NCI-H2171 treated with DMSO at 0.1 percent for 48 hours (cell line): Measurements from ENCODE around the gene RGL1.

ENCODE experiments used
- DNase-seq: peaks from one replicate; lab custom pipeline; 2025; lab: John Stamatoyannopoulos, UW

RGL1 gene

DNA sequence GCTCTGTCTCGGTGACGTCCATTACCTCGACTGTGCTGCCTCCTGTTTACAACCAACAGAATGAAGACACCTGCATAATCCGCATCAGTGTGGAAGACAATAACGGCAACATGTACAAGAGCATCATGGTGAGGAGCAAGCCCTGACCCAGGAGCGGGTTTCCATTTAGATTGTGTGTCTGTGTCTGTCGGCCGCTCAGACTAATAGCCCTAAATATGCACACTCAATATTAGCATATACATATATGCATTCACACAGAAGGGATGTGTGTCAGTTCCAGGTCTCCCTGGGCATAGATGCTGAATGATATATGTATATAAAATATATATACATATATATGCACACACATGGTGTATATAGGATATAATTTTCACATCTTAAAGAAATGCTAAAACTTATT lies 111.7 kb downstream of the RGL1 start:
- DNase-seq = no peak

DNA sequence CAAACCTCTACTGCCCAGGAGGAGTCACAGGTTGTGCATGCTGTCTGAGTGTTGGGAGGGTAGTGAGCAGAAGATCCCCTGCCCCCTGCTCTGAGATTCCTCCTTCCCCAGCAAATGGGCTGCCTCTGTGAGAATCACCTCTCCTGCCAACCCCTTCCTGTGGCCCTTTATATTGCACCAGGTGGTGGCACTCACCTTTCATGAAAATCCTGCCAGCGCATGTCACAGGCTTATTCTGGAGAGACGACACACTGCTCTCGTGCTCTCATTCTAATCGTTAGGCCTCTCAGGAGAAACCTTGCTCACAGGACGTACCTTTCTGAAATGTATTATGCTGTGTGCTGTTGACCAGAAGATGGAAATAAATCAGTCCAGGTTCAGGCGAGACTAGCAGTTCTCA lies 113.7 kb downstream of the RGL1 start:
- DNase-seq = peak; percentile 47

DNA sequence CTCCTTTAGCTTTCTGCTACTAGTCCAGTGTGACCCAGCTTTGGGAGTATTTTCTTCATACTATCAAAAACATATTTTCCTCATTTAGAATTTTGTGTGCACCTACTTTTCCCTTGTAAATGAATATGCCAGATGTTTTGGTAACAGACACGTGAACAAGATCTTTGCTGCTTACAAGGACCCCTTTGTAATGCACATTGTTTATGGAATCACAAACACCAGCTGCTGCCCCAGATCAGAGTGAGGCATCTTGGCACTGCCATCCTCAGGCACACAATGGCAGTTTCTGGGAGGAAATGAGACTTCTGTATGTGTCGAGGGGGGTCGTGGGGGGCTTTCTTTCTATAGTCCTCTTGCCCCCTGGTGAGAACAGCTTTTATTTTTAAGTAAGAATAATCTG lies 115.7 kb downstream of the RGL1 start:
- DNase-seq = peak; percentile 88

DNA sequence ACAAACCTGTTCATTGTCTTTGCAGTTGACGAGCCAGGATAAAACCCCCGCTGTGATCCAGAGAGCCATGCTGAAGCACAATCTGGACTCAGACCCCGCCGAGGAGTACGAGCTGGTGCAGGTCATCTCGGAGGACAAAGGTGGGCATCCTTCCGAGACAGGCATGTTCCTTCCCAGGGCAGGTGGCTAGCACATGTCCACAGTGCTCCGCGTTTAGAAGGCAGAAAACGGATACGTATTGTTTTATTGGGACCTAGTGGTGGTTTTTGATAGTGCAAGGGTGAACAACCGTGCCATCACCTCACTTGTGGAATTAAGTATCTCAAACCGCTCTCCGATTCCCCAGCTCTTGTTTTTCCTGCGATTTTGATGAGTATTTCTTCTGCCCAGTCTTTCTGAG lies 117.3 kb downstream of the RGL1 start:
- DNase-seq = no peak

DNA sequence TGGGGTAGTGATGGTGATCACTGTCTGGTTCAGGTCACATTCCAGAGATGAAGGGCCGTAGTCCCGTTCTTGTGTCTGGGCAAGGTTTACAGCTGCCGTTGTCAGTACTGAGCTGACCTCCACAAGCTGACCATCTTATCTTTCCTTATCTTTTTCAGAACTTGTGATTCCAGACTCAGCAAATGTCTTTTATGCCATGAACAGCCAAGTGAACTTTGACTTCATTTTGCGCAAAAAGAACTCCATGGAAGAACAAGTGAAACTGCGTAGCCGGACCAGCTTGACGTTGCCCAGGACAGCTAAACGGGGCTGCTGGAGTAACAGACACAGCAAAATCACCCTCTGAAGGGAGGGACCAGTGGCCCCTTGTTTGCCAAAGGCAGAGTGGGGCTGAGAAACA lies 121.0 kb downstream of the RGL1 start:
- DNase-seq = no peak

DNA sequence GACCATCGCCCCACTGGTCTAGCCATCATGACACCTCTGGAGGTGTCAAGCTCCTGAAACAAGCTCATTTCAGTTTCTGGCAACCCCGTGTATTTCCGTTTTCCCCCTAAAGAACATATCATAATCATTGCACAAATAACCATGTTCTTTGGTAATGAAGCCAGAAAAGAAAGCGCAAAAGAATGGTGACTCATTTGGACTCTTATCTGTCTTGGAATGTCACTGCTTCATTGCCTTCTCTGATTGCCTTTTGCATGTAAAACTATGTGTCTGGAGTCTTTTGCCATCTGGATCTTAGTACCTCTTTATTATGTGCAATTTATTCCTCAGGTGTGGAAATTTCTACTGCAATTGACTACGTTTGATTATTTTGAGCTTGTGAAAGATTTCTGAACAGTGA lies 122.1 kb downstream of the RGL1 start:
- DNase-seq = no peak

DNA sequence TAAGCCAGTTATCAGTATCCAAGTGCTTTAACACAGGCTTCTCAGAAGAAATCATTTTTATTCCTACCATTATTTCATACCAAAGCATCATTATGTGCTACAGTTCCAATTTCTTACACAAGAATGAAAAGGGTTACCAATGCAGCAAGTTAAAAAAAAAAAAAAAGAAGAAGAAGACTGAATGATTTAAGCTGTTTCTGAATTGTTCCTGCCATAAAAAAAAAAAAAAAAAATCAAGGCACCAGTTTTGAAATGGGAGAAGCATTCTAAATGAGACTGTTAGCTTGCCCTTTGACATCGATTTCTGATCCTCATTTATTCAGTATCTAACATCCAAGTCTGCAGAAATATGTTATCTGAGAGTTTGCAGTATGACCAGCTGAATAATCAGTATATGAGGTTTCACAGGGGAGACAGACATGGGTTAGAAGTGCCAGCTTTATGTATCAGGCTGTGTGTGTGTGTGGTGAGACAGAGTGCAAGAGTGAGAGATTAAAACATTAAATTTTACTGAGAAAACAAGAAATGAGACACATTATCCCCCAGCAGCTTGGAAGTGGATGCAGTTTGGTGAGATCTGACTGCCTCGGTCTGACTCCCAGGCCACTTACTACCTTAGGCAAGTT lies 126.8 kb downstream of the RGL1 start:
- DNase-seq = peak; percentile 82

DNA sequence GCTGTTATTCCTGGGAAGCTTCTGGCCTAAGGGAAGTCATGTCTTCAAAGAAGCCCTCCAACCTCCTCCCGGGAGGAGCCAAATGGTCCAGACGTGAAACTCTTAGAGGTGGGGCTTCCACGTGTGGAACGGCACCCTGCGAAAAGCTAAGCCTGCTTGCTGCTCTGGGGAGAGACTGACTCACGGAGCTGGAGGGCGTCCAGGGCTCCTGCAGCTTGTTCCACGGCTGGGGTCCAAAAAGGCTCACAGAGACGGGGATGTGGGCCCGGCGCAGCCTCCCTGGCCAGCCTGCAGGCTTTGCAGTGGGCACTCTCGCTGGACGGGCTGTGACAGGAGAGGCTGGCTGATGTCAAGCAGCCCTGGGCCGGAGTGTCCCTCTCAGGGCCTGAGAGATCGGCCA lies 127.5 kb downstream of the RGL1 start:
- DNase-seq = peak; percentile 27

DNA sequence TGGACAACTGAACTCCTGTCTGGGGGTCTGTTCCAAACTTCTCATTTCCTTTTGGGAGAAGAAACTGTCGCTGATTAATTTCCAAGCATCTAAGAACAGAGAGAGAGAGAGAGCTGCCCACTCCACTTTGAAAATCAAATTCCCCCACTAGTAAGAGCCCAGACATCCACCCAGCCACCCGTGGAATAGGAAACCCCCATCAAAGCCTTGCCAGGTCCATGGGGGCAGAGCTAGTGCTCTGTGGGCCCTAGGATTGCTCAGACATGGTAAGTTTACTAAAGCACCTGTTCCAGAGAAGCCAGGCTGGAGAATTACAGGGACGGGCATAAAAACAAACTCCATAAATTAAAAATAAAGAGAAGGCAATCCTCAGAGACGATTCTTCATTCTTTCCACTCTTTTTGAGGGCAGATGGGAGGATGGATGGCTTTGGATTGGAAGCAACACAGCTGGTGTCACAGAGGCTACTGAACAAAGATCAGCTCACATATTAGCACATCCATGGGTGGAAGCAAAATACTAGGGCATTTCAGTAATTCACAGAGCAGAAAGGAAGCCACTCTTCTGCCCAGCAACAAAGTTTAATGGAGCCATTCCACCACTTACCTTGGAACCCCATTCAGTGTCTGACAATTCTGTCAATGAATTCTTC lies 128.7 kb downstream of the RGL1 start:
- DNase-seq = no peak

DNA sequence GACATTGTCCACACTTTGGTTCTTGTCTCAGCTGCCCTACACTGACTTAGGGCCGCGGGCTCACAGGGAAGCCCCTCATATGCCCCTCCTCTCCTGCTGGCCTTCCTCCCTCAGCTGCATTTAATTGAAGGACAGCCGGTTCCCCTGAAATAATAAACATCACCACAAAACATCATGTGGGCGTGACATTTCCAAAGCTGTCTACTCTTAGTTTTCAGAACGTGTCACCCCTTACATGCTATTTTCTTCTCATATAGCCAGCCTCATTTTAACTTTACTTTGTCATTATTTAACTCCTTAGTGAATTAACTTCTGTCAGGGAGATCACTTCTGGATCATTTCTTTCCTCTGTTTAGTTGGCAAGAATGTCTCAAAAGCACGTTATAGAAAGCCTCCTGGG lies 129.4 kb downstream of the RGL1 start:
- no peak for DNase-seq

DNA sequence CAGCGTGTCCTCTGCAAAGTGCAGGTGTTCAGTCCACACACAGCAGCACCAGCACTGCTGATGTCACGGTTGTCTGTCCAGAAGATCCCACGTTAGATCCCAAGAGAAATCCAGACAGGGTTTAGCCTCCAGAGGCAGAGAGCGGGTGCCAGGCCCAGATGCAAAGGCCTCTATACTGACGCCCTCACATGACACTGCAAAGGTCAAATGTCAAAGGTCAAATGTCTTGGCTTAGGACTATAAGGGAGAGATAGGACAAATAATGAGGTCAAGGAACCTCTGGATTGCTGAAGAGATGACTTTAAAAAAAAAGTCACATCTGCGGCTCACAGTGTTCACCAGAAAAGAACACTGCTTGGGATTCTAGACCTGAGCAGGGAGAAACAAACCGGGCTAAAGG lies 131.1 kb downstream of the RGL1 start:
- DNase-seq = no peak

DNA sequence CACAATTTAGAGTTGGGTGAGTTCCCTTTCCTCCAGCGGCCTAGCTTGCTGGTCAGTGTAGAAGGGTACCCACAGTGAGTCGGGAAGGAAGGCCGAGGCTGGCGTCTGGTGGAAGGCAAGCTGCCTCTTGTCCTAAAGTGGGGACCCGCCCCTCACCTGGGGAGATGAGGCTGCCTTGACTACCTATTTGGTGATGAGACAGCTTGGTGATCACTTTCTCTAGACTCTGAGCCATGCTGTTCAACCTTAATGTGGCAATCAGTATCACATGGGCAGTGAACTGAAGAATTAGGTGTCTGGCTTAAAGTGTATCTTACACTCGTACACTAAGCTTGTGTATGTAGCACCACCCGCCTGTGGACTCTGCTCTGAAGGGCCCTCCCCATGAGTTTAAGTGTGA lies 131.9 kb downstream of the RGL1 start:
- no peak for DNase-seq

DNA sequence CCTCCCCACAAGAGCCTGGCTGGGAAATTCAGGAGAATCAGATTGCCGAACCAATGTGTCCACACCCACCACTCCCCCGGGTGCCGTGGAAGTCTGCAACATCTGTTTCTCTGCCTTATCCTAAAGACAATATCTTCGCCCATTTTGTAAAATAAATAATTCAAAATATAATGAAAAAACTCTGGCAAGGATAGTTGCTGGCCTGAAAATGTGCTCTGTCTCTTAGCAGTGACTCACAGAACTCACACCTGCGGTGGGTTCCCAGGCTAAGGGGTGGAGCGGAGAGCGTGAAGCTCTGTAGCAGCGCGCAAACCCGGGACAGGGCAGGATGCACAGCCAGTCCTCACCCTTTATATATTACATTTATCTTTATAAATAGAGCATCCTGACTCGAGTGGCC lies 132.7 kb downstream of the RGL1 start:
- peak; percentile 7 for DNase-seq

DNA sequence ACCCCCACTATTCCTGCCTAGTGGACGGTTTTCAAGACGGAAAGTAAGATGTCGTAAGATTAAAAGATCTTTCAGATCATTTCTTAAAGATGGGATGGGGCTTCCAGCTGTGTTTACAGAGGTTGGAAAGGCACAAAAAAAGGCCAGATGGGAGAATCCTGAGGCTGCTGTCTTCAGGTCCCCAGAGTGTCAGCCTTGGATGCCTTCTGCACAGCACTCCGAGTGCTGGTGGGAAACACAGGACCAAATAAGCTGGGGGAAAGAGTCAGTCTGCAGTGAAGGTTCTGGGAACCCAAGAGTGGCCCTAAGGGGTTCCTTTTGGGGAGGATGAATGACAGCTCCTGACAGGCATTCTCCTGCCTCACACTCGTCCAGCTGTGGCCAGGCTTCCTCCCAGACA lies 136.1 kb downstream of the RGL1 start:
- peak; percentile 54 for DNase-seq

DNA sequence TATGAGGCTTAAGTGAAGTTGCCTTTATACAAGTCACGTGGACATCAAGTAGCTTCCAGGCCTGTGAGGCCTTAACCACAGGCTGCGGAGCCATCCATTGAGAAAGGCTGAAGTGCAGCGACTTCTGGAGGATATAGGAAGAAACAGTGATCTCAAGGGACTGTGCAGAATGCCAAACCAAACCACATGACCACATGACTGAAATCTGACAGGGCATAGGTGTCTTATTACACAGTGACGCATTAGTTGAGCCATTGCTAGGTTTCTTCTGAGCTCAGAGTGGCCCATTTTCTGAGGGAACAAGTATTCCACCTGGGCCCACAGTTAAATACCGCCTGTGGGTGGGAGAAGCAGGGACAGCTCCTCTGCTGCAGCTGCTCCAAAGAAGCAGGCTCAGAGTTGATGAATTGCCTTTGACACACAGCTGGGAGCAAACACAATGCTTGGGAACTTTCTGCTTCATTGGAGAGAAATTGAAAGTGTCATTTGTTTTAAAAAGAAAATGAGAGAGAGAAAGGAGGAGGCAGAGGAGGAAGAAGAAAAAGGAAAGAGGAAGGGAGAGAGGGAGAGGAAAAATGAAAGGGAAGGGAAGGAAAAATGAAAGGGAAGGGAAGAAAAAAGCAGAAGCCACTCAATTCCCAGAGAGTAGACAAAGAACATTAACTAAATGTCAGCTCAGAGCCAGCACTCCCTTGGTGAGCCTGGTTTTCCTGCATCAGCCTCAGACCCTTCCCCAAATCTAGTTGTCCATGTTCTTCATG lies 138.2 kb downstream of the RGL1 start:
- peak; percentile 79 for DNase-seq

DNA sequence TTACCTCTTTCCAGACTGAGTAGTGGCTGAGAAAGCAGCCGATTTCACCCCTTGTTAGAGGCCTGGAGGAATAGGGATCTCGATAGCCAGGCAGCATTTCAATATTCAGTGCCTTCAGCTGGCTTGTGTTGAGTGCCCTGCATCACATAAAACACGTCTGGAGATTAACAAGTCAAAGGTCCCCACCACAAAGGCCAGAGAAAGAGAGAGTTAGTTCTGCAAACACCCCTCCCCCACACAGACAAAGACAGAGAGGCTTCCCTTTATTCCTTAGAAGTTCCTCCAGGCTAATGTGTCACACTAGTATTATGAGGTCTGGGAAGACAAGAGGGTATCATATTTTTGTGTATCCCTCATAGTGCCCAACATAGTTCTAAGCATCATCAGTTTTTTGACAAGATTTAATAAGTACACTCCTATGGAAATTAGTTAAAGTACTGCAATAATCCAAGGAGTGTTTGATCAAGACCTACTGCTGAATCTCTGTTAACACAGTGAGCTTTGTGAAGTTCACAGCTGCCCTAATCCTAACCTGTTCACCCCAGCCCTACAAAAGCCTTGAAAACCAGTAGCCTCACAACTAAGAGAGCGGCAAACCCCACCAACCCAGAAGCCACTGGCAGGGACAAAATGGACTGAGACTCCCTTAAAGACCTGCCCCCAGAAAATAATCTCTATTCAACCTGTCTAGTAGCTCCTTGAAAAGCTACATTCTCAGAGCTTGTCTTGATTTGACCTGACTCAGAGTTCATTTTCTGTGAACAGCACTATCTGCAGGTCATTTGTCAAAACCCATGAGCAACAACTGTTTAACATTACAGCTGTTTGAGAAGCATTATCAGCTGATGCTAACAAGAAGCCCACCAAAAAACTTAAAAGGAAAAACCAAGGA lies 140.8 kb downstream of the RGL1 start:
- no peak for DNase-seq

DNA sequence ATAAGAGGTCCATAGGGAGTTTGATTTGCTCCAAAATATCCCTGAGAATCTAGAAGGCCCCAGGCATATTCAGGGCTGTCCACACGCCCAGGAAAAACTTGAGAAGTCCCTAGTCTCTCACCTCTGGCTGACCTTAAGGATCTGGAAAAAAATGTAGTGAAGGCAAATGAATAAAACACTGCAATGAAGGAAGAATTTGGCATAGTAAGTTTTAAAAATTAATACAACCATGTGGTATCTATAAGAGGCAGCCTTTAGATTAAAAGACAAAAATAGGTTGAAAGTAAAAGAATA lies 141.3 kb downstream of the RGL1 start:
- no peak for DNase-seq

DNA sequence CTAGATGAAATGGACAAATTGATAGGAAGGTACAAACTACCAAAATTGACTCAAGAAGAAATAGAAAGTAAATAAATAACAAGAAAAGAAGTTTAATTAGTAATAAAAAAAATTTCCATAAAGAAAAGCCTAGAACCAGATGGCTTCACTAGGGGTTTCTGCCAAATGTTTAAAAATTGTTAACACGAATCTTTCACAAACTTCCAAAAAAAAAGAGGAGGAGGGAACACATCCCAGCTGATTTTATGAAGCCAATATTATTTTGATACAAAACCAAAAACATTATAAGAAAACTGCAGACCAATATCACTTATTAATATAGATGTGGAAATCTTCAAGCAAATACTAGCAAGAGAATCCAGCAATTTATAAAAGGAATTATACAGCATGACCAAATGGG lies 143.1 kb downstream of the RGL1 start:
- DNase-seq = no peak

DNA sequence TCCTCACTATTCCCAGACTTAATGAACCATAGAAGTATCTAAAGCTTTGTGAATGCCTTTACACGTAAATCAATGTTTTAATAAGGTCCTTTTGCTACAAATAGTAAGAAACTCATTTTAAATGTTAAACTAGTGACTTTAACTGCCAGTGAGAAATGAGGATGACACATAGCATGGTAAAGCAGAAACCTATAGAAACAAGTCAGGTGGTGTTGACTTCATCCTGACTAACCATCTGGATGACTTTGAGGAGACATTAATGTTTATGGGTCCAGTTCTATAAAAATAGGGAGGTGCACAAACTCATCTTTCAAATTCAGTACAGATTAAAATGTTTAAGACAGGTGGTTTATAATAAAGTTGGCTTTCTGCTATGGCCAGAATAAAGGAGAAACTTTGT lies 147.2 kb downstream of the RGL1 start:
- DNase-seq = no peak

DNA sequence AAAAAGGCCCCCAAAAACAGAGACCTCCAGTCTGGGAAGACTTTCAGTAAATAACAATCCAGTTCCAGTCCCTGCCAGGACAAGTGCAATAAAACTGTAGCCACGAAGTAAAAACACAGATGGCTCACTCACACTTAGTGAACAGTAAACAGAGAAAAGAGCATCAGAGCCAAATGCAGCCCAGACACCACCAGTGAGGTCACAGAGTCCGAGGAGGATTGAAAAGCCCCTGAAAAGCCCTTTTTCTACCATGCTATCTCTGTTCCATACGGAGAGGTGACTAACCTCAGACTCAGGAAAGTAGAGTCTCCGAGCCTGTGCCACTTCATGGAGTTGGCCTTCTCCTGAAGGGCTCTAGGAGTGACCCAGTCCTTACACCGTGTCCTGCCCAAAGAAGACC lies 148.1 kb downstream of the RGL1 start:
- peak; percentile 42 for DNase-seq

DNA sequence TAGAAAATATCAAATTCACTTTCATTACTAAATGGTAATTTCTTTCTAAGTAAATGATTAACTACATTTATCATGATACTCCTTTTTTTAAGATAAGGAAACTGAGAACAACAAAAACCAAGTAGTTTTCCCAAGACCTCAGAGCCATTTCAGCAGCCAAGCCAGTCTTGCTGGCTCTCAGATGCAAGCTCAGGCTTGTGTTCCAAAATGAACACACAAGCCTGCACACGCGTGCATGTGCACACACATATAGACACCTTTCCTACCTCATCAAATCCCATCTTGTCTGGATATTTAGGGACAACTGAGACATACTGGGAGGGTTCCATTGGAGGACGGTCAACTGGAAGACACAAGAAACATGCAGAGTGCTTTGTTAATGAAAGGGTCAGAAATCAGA lies 149.6 kb downstream of the RGL1 start:
- no peak for DNase-seq

DNA sequence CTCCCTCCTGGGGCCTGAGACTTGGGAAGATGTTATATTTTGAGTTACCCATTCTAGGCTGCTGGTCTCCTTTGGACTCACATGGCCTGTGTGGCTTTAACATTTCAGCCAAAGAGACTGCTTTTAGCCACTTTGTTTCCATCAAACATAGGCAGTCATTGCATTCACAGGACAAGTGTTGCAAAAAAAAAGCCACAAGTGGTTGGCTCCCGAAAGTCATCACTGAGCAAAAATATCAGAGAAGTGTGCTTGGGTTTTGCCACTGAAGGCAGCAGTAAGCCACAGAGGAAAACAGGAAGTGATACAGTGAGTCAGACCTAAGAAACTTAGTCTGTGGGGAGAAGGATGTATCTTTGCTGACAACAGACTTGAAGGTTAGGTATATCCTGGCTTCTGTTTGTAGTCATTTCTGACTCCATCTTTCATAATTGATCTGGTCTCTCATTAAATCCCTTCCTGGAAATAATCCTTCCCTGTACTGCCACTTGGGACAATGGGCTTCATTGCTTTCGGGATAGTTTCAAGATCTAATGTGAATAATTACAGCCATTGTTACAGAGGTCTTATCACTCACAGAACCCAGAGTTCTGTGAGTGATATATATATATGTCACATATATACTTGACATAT lies 151.8 kb downstream of the RGL1 start:
- no peak for DNase-seq
